ENCODE measurements around the gene CENPP.

- TF ChIP-seq EP300 (IDR thresholded peaks at IDR 0.05) = no peak
- TF ChIP-seq, protein P1, sequence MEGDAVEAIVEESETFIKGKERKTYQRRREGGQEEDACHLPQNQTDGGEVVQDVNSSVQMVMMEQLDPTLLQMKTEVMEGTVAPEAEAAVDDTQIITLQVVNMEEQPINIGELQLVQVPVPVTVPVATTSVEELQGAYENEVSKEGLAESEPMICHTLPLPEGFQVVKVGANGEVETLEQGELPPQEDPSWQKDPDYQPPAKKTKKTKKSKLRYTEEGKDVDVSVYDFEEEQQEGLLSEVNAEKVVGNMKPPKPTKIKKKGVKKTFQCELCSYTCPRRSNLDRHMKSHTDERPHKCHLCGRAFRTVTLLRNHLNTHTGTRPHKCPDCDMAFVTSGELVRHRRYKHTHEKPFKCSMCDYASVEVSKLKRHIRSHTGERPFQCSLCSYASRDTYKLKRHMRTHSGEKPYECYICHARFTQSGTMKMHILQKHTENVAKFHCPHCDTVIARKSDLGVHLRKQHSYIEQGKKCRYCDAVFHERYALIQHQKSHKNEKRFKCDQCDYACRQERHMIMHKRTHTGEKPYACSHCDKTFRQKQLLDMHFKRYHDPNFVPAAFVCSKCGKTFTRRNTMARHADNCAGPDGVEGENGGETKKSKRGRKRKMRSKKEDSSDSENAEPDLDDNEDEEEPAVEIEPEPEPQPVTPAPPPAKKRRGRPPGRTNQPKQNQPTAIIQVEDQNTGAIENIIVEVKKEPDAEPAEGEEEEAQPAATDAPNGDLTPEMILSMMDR (IDR thresholded peaks at IDR 0.05) = no peak
- TF ChIP-seq RNF2 (IDR thresholded peaks at IDR 0.05; ENCODE audit: borderline replicate concordance, low read depth) = no peak
- TF ChIP-seq CHD4 (IDR thresholded peaks at IDR 0.05; ENCODE audit: borderline replicate concordance) = no peak
- no peak for TF ChIP-seq BHLHE40 (IDR thresholded peaks at IDR 0.05; ENCODE audit: low read depth, low read length)
- TF ChIP-seq RARB (CRISPR knock-in tag; IDR thresholded peaks at IDR 0.05) = no peak
- no peak for TF ChIP-seq EHMT2 (IDR thresholded peaks at IDR 0.05; ENCODE audit: low read depth)
- TF ChIP-seq RCOR1 (IDR thresholded peaks at IDR 0.05; ENCODE audit: low read depth, low read length) = no peak
- TF ChIP-seq POLR2AphosphoS2 (conservative IDR thresholded peaks at IDR 0.05; ENCODE audit: low read length) = no peak
- TF ChIP-seq, protein P2, sequence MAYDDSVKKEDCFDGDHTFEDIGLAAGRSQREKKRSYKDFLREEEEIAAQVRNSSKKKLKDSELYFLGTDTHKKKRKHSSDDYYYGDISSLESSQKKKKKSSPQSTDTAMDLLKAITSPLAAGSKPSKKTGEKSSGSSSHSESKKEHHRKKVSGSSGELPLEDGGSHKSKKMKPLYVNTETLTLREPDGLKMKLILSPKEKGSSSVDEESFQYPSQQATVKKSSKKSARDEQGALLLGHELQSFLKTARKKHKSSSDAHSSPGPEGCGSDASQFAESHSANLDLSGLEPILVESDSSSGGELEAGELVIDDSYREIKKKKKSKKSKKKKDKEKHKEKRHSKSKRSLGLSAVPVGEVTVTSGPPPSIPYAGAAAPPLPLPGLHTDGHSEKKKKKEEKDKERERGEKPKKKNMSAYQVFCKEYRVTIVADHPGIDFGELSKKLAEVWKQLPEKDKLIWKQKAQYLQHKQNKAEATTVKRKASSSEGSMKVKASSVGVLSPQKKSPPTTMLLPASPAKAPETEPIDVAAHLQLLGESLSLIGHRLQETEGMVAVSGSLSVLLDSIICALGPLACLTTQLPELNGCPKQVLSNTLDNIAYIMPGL (CRISPR knock-in tag; IDR thresholded peaks at IDR 0.05; ENCODE audit: borderline replicate concordance) = no peak
- no peak for TF ChIP-seq JUNB (IDR thresholded peaks at IDR 0.05)
- TF ChIP-seq RAD21 (conservative IDR thresholded peaks at IDR 0.05 in 1 of 2, IDR thresholded peaks at IDR 0.05 in 1 of 2) = no peak
Measured at GRCh38 chr9:92474587-92474986, 148.8 kb downstream of the CENPP start.

All from A549 (cell line).